GM23248 (cell line): ENCODE results near the gene F10.

ENCODE experiments used
- EZH2 ChIP-seq: fragments of 200-600 bp; sonication (generic); IDR thresholded peaks from 2 replicates; pipeline ENCODE4 v1.6.1; 2018; ENCODE audit warnings: antibody characterized with exemption, mild to moderate bottlenecking; ENCODE audit not compliant: insufficient read depth, poor library complexity, severe bottlenecking
- EZH2phosphoT487 ChIP-seq: fragments of 200-600 bp; sonication (generic); IDR thresholded peaks from 2 replicates; pipeline ENCODE4 v1.6.1; 2018; ENCODE audit warnings: antibody characterized with exemption, moderate library complexity, mild to moderate bottlenecking, low read depth; ENCODE audit not compliant: insufficient read depth

GRCh38 chr13:113148940-113149503 lies 26.4 kb downstream of the F10 start:
- TF ChIP-seq EZH2: no peak
- TF ChIP-seq EZH2phosphoT487: no peak
